GM19438 (cell line): ENCODE data around the gene ASB10.

Experiments used
- ATAC-seq: cut with Tn5 transposase; IDR thresholded peaks from one replicate; pipeline ENCODE4 v1.9.1; 2021; ENCODE audit warnings: low read depth; ENCODE audit not compliant: unreplicated experiment

Gene ASB10

GRCh38 chr7:151188252-151188542 is 1.1 kb upstream of the ASB10 start:
- no peak for ATAC-seq

- ATAC-seq = no peak
Observed at GRCh38 chr7:151187409-151188251, 580 bp upstream of the ASB10 start.

GRCh38 chr7:151185762-151186639 is 1.0 kb downstream of the ASB10 start:
- no peak for ATAC-seq

GRCh38 chr7:151181011-151181431 is 6.0 kb downstream of the ASB10 start:
- no peak for ATAC-seq

GRCh38 chr7:151179946-151180345 is 7.1 kb downstream of the ASB10 start:
- no peak for ATAC-seq

- ATAC-seq = no peak
Observed at GRCh38 chr7:151179287-151179860, 7.7 kb downstream of the ASB10 start.

- no peak for ATAC-seq
Observed at GRCh38 chr7:151178831-151179230, 8.2 kb downstream of the ASB10 start.

GRCh38 chr7:151178236-151178635 is 8.8 kb downstream of the ASB10 start:
- ATAC-seq = no peak

GRCh38 chr7:151177310-151177709 is 9.7 kb downstream of the ASB10 start:
- ATAC-seq = no peak

GRCh38 chr7:151176401-151176800 is 10.6 kb downstream of the ASB10 start:
- no peak for ATAC-seq

GRCh38 chr7:151175793-151176311 is 11.2 kb downstream of the ASB10 start:
- ATAC-seq = no peak

GRCh38 chr7:151175047-151175792 is 11.8 kb downstream of the ASB10 start:
- no peak for ATAC-seq

- ATAC-seq = no peak
Observed at GRCh38 chr7:151174246-151175046, 12.6 kb downstream of the ASB10 start.

- ATAC-seq = no peak
Observed at GRCh38 chr7:151173386-151174245, 13.4 kb downstream of the ASB10 start.

GRCh38 chr7:151172273-151173141 is 14.5 kb downstream of the ASB10 start:
- no peak for ATAC-seq

GRCh38 chr7:151168787-151169162 is 18.3 kb downstream of the ASB10 start:
- ATAC-seq = no peak

GRCh38 chr7:151168003-151168786 is 18.9 kb downstream of the ASB10 start:
- ATAC-seq = peak; percentile 61
